Activated naive CD8-positive, alpha-beta T cell (primary cell): ENCODE data around the gene CDK14.

Experiments
- H3K27ac Mint-ChIP-seq: one replicate; pipeline ENCODE4 v1.8.0; 2021; ENCODE audit warnings: mixed read lengths
- H3K27me3 Mint-ChIP-seq: one replicate; pipeline ENCODE4 v1.8.0; 2021; ENCODE audit warnings: mixed read lengths
- H3K36me3 Mint-ChIP-seq: one replicate; pipeline ENCODE4 v1.8.0; 2021; ENCODE audit warnings: mixed read lengths
- H3K4me1 Mint-ChIP-seq: one replicate; pipeline ENCODE4 v1.8.0; 2021; ENCODE audit warnings: low read depth, mixed read lengths
- H3K4me3 Mint-ChIP-seq: one replicate; pipeline ENCODE4 v1.8.0; 2021; ENCODE audit warnings: mild to moderate bottlenecking, mixed read lengths
- H3K9me3 Mint-ChIP-seq: one replicate; pipeline ENCODE4 v1.8.0; 2021; ENCODE audit warnings: low read depth, mixed read lengths

The CDK14 gene

GRCh38 chr7:90988996-90989765, 393.1 kb downstream of the CDK14 start:
- no peak overlapping the region for H3K27ac Mint-ChIP-seq
- peaks cover 4% of the 10 kb centered on the region for H3K9me3 Mint-ChIP-seq
- H3K4me3 Mint-ChIP-seq: no peak overlapping the region
- no peaks in the 10 kb centered on the region for H3K27me3 Mint-ChIP-seq
- H3K36me3 Mint-ChIP-seq: no peaks in the 10 kb centered on the region
- H3K4me1 Mint-ChIP-seq: no peaks in the 10 kb centered on the region

- no peak overlapping the region for H3K27ac Mint-ChIP-seq
Observed at GRCh38 chr7:90994121-90994520, 398.0 kb downstream of the CDK14 start.

DNA sequence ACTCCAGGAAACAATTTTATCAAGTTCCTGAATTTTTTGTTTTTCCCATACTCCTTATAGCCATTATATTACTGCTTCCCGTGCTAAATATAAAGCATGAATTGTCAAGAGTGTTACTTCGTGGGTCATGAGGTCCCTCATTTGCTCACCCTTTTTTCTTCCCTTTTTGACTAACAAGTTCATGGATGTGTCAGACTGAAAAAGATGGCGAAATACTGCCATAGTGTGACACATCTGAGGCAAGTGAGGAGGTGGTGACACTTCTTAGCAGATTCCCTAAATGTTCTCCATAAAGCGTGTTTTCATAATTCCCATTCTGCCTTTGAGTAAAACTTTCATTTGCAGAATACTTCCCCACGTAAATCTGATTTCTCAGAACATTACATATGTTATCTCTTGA, 398.5 kb downstream of the CDK14 start:
- Mint-ChIP-seq H3K27ac (no peak overlapping the region), H3K9me3 (peaks cover 4% of the 10 kb centered on the region), H3K27me3 (no peaks in the 10 kb centered on the region), H3K4me3 (no peak overlapping the region), H3K36me3 (no peaks in the 10 kb centered on the region), H3K4me1 (no peaks in the 10 kb centered on the region)

More at GRCh38 chr7:90994121-90994520, 398.0 kb downstream of the CDK14 start:
- Mint-ChIP-seq H3K27me3 (no peaks in the 10 kb centered on the region), H3K36me3 (no peaks in the 10 kb centered on the region), H3K9me3 (peaks cover 4% of the 10 kb centered on the region), H3K4me3 (no peak overlapping the region), H3K4me1 (no peaks in the 10 kb centered on the region)

DNA sequence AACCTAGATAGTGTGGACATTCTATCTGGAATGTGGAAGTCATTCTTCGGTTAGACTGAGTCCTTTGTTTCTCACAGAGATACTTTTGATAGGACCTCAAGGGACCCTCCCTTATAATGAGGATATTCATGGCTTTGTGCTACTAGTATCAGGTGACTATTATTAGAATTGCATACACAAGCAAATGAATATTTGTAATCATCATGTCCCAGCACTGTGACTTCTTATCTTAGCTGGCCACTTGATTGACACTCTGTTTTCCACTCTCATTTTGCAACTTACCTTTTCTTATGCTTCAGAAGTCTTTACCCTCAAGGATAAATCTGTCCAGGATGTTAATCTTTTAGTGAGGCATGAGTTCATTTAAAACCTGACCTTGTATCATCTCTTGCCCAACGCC, 399.9 kb downstream of the CDK14 start:
- no peak overlapping the region for H3K27ac Mint-ChIP-seq
- H3K4me3 Mint-ChIP-seq: no peak overlapping the region
- no peaks in the 10 kb centered on the region for H3K27me3 Mint-ChIP-seq

DNA sequence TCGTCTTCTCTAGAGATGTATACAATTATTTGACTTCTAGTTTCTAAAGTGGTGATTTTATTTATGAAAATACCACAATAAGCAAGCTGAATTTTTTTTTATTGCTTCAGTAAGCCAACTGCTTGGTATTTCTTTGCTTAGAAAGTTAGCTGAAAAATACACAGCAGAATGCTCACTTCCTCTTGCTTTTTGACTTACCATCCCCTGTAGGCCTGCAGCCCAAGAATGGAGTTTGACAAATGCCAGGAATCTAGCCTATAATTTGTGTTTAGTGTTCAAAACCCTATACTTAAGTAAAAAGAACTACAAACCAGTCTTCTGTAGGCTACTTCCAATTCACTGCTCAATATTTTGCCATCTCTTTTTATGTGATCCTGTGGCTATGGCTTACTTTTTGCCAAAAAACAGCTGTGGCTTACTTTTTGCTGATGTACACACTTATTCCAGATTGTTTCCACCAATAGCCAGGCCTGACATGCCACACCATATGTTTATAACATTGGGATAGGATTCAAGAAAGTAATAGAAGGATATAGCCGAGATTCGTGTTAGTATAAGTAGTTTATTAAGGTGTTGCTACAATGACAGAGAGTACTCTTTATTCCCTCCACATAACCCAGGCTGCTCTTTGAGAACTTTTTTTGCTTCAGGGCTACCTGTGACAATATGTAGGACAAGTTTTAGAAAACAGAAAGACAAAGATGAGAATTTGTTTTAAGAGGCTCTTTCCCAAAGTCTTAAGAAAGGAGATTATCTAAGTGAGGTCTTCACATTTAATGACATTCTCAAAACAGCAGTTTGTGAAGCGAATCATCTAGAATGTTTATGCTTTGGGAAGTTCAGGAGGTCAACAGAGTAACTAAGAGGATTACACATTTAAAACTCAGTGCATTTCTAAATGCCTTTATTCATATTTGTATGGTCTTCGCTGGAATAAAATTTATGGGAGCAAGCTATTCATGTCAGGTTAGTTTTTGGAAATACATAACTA, 404.2 kb downstream of the CDK14 start:
- H3K27ac Mint-ChIP-seq: no peak overlapping the region
- H3K36me3 Mint-ChIP-seq: no peaks in the 10 kb centered on the region
- no peak overlapping the region for H3K4me3 Mint-ChIP-seq
- H3K27me3 Mint-ChIP-seq: no peaks in the 10 kb centered on the region
- H3K4me1 Mint-ChIP-seq: no peaks in the 10 kb centered on the region
- no peaks in the 10 kb centered on the region for H3K9me3 Mint-ChIP-seq

More for the DNA sequence above, 399.9 kb downstream of the CDK14 start:
- Mint-ChIP-seq H3K4me1 (no peaks in the 10 kb centered on the region), H3K36me3 (no peaks in the 10 kb centered on the region), H3K9me3 (peaks cover 4% of the 10 kb centered on the region)

GRCh38 chr7:91005024-91005423, 408.9 kb downstream of the CDK14 start:
- H3K36me3 Mint-ChIP-seq: no peaks in the 10 kb centered on the region
- no peak overlapping the region for H3K27ac Mint-ChIP-seq
- H3K27me3 Mint-ChIP-seq: no peaks in the 10 kb centered on the region
- no peak overlapping the region for H3K4me3 Mint-ChIP-seq
- H3K4me1 Mint-ChIP-seq: no peaks in the 10 kb centered on the region
- H3K9me3 Mint-ChIP-seq: no peaks in the 10 kb centered on the region

- Mint-ChIP-seq H3K27me3 (no peaks in the 10 kb centered on the region), H3K9me3 (no peaks in the 10 kb centered on the region), H3K4me1 (no peaks in the 10 kb centered on the region), H3K27ac (no peak overlapping the region), H3K4me3 (no peak overlapping the region), H3K36me3 (no peaks in the 10 kb centered on the region)
Observed at GRCh38 chr7:91005841-91006240, 409.7 kb downstream of the CDK14 start.

DNA sequence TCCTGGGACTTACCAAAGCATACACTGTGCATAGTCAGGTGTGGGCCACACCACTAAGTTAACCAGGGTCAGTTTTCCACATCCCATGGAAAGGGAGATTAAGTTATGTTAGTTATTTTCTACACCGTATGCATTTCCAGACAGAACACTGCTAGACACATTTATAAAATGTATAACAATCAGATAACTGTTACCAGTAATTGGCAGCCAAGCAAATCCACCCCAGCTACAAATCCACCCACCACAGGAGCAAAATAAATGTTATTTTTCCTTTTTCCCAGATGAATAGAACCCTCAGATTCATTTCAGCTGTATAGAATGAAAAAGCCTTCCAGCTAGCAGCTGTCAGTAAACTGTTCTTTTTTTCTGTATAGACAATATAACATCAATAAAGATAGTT, 411.2 kb downstream of the CDK14 start:
- Mint-ChIP-seq H3K4me3 (no peak overlapping the region), H3K36me3 (no peaks in the 10 kb centered on the region), H3K4me1 (no peaks in the 10 kb centered on the region), H3K9me3 (no peaks in the 10 kb centered on the region), H3K27me3 (no peaks in the 10 kb centered on the region), H3K27ac (no peak overlapping the region)

DNA sequence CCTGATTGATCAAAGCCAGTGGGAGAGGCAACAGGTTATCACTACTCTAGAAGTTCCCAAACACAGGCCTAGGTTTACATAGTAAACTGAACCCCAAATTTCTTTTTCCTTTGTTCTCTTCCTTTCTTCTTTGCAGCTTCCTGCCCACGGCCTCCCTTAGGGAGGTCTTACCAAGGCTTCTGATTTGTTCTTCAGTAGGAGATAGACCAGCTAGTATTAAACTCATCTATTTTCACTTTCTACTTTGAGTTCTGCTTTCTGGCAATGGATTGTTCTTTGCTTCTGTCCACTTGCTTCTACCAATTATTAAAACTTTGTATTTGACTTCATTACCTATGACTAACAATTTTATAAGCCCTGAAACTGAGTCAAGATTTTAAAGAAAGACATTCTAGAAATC, 417.0 kb downstream of the CDK14 start:
- Mint-ChIP-seq H3K27me3 (no peaks in the 10 kb centered on the region), H3K4me3 (no peak overlapping the region), H3K9me3 (no peaks in the 10 kb centered on the region), H3K4me1 (no peaks in the 10 kb centered on the region), H3K36me3 (no peaks in the 10 kb centered on the region), H3K27ac (no peak overlapping the region)

DNA sequence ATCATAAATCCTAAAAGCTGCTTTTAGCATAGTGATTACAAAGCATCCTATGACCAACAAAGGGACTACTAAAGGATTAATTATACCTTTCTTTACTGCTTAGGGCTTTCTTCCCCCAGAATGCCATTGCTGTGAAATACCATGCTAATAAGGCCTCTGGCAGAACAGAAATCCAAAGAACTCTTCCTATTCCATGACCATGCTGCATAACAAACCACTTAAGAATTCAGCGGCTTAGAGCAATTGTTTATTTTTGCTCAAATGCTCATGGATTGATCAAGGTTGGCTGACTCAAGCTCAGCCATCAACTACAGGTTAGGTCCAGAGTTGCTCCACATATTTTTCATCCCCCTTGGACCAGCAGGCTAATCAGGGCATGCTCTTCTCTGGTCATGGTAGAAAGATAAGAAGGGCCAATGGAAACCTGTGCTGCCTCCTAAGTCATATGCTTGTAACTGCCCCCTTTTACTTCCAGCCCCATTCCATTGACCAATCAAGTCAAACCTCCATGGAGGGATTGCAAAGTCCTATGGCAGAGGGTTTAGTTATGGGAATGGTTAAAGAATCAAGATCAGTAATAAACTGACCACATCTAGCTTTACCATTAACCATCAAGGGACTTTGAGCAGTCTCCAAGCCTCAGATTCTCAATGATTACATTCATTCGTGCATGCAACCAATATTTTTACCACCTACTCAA, 423.7 kb downstream of the CDK14 start:
- no peaks in the 10 kb centered on the region for H3K4me1 Mint-ChIP-seq
- no peak overlapping the region for H3K27ac Mint-ChIP-seq
- no peaks in the 10 kb centered on the region for H3K27me3 Mint-ChIP-seq
- H3K36me3 Mint-ChIP-seq: no peaks in the 10 kb centered on the region
- no peaks in the 10 kb centered on the region for H3K9me3 Mint-ChIP-seq
- H3K4me3 Mint-ChIP-seq: no peak overlapping the region

GRCh38 chr7:91020636-91021385, 424.7 kb downstream of the CDK14 start:
- no peak overlapping the region for H3K4me3 Mint-ChIP-seq
- H3K27me3 Mint-ChIP-seq: no peaks in the 10 kb centered on the region
- H3K27ac Mint-ChIP-seq: no peak overlapping the region
- H3K36me3 Mint-ChIP-seq: no peaks in the 10 kb centered on the region
- no peaks in the 10 kb centered on the region for H3K4me1 Mint-ChIP-seq
- no peaks in the 10 kb centered on the region for H3K9me3 Mint-ChIP-seq

GRCh38 chr7:91021956-91022355, 425.8 kb downstream of the CDK14 start:
- Mint-ChIP-seq H3K27ac (no peak overlapping the region), H3K4me3 (no peak overlapping the region), H3K9me3 (no peaks in the 10 kb centered on the region), H3K36me3 (no peaks in the 10 kb centered on the region), H3K27me3 (no peaks in the 10 kb centered on the region), H3K4me1 (no peaks in the 10 kb centered on the region)

- Mint-ChIP-seq H3K9me3 (no peaks in the 10 kb centered on the region), H3K27me3 (no peaks in the 10 kb centered on the region), H3K36me3 (no peaks in the 10 kb centered on the region), H3K4me3 (no peak overlapping the region), H3K4me1 (no peaks in the 10 kb centered on the region), H3K27ac (no peak overlapping the region)
Observed at GRCh38 chr7:91025906-91026390, 429.8 kb downstream of the CDK14 start.

- no peaks in the 10 kb centered on the region for H3K4me1 Mint-ChIP-seq
- no peak overlapping the region for H3K4me3 Mint-ChIP-seq
- H3K36me3 Mint-ChIP-seq: no peaks in the 10 kb centered on the region
- no peaks in the 10 kb centered on the region for H3K27me3 Mint-ChIP-seq
- no peak overlapping the region for H3K27ac Mint-ChIP-seq
- no peaks in the 10 kb centered on the region for H3K9me3 Mint-ChIP-seq
Observed at GRCh38 chr7:91029688-91030087, 433.6 kb downstream of the CDK14 start.
